ENCODE results near the gene TUBA1C. TPM values are rescaled to one million over a fixed set of nuclear protein-coding genes. Genes with fewer than 3 reads are reported as not detected.
A peak's percentile ranks its signal among the peaks of the same experiment; 100 is the strongest.
"Not testable (repeated sequence)": the region's sequence is repeated elsewhere in the genome, so short reads cannot be mapped to it uniquely, and the experiment has no call there.

TUBA1C gene
- total RNA-seq, 2 donors from 2014 or later, result 81.9 to 85.6 TPM

DNA sequence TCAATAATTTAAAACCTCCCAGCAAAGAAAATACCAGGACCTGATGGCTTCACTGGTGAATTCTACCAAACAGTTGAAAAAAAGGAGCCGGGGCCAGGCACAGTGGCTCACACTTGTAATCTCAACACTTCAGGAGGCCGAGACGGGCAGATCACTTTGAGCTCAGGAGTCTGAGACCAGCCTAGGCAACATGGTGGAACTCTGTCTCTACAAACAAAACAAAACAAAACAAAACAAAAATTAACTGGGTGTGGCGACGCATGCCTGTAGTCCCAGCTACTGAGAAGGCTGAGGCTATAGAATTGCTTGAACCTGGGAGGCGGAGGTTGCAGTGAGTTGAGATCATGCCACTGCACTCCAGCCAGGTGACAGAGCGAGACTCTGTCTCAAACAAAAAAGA is 44.5 kb downstream of the TUBA1C start:
- Histone ChIP-seq H3K27ac (no peak overlapping the region), H3K9me3 (no peaks in the 10 kb centered on the region), H3K27me3 (replicated peaks; ENCODE audit: insufficient read depth) (no peaks in the 10 kb centered on the region), H3K36me3 (no peaks in the 10 kb centered on the region), H3K4me1 (replicated peaks) (no peaks in the 10 kb centered on the region), H3K4me3 (no peak overlapping the region)
- DNase-seq (ENCODE audit: low spot score), result no peak
- intact Hi-C loops (cut with DNase I), result no loop called here
- TF ChIP-seq, protein P1, sequence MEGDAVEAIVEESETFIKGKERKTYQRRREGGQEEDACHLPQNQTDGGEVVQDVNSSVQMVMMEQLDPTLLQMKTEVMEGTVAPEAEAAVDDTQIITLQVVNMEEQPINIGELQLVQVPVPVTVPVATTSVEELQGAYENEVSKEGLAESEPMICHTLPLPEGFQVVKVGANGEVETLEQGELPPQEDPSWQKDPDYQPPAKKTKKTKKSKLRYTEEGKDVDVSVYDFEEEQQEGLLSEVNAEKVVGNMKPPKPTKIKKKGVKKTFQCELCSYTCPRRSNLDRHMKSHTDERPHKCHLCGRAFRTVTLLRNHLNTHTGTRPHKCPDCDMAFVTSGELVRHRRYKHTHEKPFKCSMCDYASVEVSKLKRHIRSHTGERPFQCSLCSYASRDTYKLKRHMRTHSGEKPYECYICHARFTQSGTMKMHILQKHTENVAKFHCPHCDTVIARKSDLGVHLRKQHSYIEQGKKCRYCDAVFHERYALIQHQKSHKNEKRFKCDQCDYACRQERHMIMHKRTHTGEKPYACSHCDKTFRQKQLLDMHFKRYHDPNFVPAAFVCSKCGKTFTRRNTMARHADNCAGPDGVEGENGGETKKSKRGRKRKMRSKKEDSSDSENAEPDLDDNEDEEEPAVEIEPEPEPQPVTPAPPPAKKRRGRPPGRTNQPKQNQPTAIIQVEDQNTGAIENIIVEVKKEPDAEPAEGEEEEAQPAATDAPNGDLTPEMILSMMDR (IDR thresholded peaks at IDR 0.05), result no peak
- no peak for TF ChIP-seq POLR2AphosphoS5 (IDR thresholded peaks at IDR 0.05)
- no peak for TF ChIP-seq POLR2A (IDR thresholded peaks at IDR 0.05)
- 83% methylated on average over 7 of the region's 7 CpGs for WGBS

DNA sequence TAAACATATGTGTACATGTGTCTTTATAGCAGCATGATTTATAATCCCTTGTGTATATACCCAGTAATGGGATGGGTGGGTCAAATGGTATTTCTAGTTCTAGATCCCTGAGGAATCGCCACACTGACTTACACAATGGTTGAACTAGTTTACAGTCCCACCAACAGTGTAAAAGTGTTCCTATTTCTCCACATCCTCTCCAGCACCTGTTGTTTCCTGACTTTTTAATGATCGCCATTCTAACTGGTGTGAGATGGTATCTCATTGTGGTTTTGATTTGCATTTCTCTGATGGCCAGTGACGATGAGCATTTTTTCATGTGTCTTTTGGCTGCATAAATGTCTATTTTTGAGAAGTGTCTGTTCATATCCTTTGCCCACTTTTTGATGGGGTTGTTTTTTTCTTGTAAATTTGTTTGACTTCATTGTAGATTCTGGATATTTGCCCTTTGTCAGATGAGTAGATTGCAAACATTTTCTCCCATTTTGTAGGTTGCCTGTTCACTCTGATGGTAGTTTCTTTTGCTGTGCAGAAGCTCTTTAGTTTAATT is 45.6 kb downstream of the TUBA1C start:
- H3K27ac ChIP-seq; DNase-seq (ENCODE audit: low spot score); H3K9me3 ChIP-seq; H3K4me1 ChIP-seq (replicated peaks); H3K27me3 ChIP-seq (replicated peaks; ENCODE audit: insufficient read depth); H3K36me3 ChIP-seq; intact Hi-C loops (cut with DNase I); H3K4me3 ChIP-seq: not testable (repeated sequence)
- 53% methylated on average over 2 of the region's 3 CpGs for WGBS

- no peaks in the 10 kb centered on the region for H3K4me1 ChIP-seq (replicated peaks)
- no peaks in the 10 kb centered on the region for H3K27me3 ChIP-seq (replicated peaks; ENCODE audit: insufficient read depth)
- WGBS, result 82% methylated on average over 1 of the region's 1 CpG
- H3K27ac ChIP-seq, result no peak overlapping the region
- H3K36me3 ChIP-seq, result no peaks in the 10 kb centered on the region
- no peak for DNase-seq (ENCODE audit: low spot score)
- intact Hi-C loops (cut with DNase I), result no loop called here
- H3K4me3 ChIP-seq, result no peak overlapping the region
- TF ChIP-seq POLR2AphosphoS5 (IDR thresholded peaks at IDR 0.05) (no peak), POLR2A (IDR thresholded peaks at IDR 0.05) (no peak)
- TF ChIP-seq, protein P1 (IDR thresholded peaks at IDR 0.05), result no peak
- no peaks in the 10 kb centered on the region for H3K9me3 ChIP-seq
Observed at GRCh38 chr12:49314811-49315210, 49.9 kb downstream of the TUBA1C start.

DNA sequence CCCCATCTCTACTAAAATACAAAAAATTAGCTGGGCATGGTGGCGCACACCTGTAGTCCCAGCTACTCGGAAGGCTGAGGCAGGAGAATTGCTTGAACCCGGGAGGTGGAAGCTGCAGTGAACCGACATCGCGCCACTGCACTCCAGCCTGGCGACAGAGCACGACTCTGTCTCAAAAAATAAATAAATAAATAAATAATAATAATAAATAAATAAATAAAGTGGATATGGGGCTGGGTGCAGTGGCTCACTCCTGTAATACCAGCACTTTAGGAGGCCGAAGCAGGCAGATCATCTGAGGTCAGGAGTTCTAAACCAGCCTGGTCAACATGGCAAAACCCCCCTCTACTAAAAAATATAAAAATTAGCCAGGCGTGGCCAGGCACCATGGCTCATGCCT is 52.2 kb downstream of the TUBA1C start:
- H3K27ac ChIP-seq; H3K9me3 ChIP-seq; H3K4me1 ChIP-seq (replicated peaks); H3K4me3 ChIP-seq; intact Hi-C loops (cut with DNase I); H3K27me3 ChIP-seq (replicated peaks; ENCODE audit: insufficient read depth); H3K36me3 ChIP-seq; DNase-seq (ENCODE audit: low spot score): not testable (repeated sequence)
- 92% methylated on average over 10 of the region's 10 CpGs for WGBS

- H3K36me3 ChIP-seq; H3K27ac ChIP-seq; intact Hi-C loops (cut with DNase I); H3K27me3 ChIP-seq (replicated peaks; ENCODE audit: insufficient read depth); H3K4me1 ChIP-seq (replicated peaks); H3K9me3 ChIP-seq; DNase-seq (ENCODE audit: low spot score); H3K4me3 ChIP-seq: not testable (repeated sequence)
- 92% methylated on average over 9 of the region's 9 CpGs for WGBS
Observed at GRCh38 chr12:49320411-49321103, 55.7 kb downstream of the TUBA1C start.

- no peak for DNase-seq (ENCODE audit: low spot score)
- intact Hi-C loops (cut with DNase I), result no loop called here
- Histone ChIP-seq H3K36me3 (no peaks in the 10 kb centered on the region), H3K4me3 (peak overlapping the region; percentile 44 to 46), H3K9me3 (no peaks in the 10 kb centered on the region), H3K4me1 (replicated peaks) (no peaks in the 10 kb centered on the region), H3K27me3 (replicated peaks; ENCODE audit: insufficient read depth) (no peaks in the 10 kb centered on the region), H3K27ac (peak overlapping the region; percentile 36 to 48)
- TF ChIP-seq POLR2A (IDR thresholded peaks at IDR 0.05), result no peak
- TF ChIP-seq, protein P1 (IDR thresholded peaks at IDR 0.05), result no peak
- TF ChIP-seq POLR2AphosphoS5 (IDR thresholded peaks at IDR 0.05), result no peak
- 42% methylated on average over 12 of the region's 12 CpGs for WGBS
Observed at GRCh38 chr12:49322367-49322707, 57.5 kb downstream of the TUBA1C start.
